NCI-H2196 treated with DMSO at 0.1 percent for 48 hours (cell line): ENCODE measurements around the gene MRS2.
A peak's percentile ranks its signal among the peaks of the same experiment; 100 is the strongest.

Experiments used
- DNase-seq: peaks from one replicate; lab custom pipeline; 2025; ENCODE audit not compliant: unreplicated experiment; lab: John Stamatoyannopoulos, UW

MRS2 gene

DNA sequence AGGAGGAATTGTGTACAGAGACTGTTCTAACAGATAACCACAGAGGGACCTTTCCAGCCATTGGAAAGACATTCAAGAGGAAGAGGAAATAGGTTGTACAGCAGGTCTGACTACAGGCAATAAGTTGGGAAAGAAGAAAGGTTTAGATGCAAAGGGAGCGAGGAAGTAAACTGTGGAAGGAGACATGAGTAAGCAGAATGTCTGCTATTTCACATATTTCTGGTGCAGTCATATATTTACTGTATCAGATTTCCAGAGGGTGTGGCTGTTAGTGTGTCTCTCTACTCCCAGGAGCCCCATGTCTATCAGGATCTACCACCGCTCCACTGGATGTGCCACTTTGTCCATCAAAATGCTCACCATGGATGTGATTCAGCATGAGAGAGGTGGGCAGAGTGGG, 25.9 kb downstream of the MRS2 start:
- no peak for DNase-seq

DNA sequence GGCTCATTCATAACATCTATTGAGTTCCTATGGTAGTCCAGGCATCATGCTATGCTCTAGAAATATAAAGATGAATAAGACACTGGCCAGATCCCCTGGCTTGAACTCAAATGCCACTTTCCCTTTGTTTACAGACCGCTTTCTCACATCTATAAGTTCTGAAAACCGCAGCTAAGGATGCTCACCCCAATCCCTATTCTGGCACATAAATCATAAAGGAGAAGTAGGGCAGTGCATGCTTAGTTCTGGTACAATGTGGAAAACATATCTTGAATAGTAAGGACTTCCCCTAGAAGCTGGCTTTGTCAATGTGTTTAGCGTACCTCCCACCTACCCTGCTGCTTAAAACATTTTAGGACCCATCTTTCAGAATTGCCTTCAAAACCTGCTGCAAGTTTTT, 26.4 kb downstream of the MRS2 start:
- no peak for DNase-seq

DNA sequence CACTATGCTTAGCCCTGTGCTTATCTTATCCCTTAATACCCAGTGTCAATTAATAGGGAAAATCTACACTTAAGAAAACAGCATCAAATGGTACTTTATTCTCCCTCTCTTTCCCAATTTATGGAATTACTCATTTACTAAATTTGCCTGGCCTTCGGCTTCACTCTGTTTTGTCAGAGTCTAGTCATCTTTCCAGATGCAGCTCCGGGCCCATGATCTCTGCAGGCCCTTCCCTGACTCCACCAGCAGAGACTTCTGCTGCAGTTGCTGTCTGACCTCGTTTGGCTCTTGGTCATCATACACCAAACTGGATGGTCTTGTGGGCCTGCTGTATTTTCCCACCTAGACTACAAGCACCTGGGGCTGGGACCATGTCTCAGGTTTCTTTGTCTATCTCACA, 27.4 kb downstream of the MRS2 start:
- DNase-seq: no peak

DNA sequence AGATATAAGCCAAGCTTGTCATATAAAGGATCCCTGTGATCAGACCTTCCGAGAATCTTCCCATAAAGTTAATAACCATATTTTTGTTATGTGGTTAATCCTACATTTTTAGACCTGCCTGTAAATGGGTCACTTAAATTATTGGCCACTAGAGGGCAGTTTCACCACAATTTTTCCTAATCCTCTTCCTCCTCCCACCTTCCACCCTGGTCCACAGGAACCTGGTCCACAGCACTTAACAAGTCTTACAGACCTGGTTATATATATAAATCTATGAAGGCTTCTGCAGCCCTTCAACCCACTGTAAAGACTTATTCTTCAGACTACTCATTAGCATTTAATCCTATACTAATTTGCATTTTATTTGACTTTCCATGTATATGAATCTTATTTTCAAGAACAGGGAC, 28.3 kb downstream of the MRS2 start:
- DNase-seq: peak; percentile 41

DNA sequence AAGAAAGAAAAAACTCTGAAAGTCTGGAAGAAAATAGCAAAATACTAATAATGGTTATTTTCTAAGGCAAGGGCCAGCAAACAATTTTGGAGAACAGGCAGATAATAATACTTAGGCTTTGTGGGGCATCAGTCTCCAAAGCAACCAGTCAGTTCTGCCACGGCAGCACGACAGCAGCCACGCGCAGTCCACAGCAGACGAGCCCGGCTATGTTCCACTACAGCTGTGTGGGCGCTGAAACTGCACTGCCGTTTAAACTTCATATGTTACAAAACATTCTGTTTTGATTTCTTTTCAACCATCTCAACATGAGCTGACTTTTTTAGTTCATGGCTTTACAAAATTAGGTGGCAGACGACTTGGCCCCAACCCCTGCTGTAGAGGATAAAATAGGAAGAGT, 29.9 kb downstream of the MRS2 start:
- DNase-seq: no peak

DNA sequence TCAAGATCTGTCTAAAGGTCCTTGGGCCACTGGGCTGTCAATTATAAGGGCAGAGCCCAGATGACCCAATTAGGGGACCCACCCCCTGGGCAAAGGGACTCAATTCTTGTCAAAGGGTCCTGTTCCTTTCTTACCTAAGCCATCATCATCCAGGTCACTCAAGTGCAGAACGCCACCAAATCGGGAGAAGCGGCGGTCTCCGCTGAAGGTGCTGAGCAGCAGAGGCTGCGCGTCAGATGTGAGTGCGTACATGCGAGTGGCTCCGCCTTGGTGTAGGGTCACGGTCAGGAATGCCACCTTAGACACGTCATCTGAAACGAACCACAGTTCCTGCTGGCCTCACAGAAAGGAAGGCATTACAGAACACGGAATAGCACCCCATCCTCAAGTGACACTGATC, 34.2 kb downstream of the MRS2 start:
- DNase-seq: no peak

DNA sequence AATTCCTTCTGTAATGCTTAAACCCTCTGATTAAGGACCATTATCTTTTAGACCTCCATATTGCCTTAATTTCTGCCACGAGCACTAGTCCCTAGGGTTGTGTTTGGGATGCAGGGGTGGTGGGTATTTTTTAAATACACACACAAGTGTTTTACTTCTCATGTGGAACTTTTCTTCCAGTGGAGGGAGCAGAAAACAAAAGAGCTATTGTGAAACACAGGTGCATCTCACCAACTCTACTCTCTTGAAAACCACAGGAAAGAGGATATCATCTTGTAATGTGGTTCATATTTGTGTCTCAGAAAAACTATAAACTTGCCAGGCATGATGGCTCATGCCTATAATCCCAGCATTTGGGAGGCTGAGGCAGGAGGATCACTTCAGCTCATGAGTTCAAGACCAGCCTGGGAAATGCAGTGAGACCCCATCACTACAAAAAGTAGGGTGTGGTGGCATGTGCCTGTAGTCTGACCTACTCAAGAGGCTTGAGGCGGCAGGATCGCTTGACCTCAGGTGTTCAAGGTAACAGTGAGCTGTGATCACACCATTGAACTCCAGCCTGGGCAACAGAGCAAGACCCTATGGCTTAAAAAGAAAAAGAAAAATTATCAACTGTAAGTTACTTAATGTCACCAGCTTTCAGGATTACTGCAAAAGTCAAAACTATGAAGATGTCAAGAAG, 37.3 kb downstream of the MRS2 start:
- DNase-seq: no peak

DNA sequence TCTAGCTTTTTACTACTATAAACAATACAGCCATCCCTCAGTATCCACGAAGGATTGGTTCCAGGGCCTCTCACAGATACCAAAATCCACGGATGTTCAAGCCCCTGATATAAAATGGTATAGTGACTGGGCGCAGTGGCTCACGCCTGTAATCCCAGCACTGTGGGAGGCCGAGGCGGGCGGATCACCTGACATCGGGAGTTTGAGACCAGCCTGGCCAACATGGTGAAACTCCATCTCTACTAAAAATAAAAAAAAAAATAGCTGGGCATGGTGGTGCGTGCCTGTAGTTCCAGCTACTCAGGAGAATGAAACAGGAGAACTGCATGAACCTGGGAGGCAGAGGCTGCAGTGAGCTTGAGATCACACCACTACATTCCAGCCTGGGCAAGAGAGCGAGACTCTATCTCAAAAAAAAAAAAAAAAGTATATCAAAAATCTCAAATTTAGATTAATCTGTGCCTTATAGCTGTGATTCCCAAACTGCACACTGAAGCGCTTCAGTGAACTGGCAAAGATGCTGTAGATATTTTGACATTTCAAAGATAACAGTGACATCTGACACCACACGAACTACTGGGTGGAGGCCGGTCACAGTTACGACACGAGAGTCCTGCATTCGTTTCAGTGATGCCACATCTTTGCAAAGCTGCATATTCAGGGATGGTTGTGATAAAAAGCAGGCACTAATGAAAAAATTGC, 38.3 kb downstream of the MRS2 start:
- DNase-seq: no peak

DNA sequence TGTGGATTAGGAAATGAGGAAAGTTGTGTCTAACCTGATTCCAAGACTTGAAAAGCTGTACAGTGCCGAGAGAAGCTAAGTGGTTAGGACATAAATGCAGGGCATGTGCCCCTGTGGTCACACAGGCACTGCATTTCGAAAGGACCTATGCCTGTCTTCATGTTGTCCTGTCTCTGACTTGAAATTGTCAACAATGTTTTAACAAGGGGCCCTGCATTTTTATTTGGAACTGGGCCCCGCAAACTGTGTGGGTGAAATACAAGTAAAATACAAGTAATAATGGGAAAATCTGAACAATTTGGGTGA, 38.8 kb downstream of the MRS2 start:
- no peak for DNase-seq

DNA sequence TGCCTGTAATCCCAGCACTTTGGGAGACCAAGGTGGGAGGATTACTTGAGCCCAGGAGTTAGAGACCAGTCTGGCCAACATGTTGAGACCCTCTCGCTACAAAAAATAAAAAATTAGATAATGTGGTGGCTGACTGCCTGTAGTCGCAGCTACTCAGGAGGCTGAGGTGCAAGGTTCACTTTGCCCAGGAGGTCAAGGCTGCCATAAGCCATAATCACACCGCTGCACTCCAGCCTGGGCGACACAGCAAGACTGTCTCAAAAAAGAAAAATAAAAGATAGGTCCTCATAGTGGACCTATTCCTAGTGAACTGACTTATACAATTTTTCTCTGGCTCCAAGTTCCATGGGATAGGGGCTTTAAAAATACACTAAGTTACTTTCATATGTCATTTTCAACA, 41.9 kb downstream of the MRS2 start:
- no peak for DNase-seq

DNA sequence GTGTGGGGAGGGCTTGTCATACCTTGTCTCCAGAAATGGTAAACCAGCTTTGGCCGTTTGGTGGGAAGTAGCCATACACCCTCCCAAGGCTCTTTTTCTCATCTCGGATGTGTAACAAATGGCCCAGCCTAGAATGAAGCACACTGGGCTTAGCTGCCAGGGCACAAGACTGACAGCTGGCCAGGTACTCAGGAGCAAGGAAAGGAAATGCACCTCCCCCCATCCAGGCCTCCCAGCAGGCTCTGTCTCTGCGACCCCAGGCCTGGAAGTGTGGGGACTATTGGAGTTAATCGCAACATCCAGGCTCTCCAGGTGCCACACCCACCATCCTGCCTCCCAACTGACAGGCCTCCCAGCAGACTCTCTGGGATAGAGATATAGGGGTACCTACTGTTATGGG, 43.0 kb downstream of the MRS2 start:
- DNase-seq: no peak

DNA sequence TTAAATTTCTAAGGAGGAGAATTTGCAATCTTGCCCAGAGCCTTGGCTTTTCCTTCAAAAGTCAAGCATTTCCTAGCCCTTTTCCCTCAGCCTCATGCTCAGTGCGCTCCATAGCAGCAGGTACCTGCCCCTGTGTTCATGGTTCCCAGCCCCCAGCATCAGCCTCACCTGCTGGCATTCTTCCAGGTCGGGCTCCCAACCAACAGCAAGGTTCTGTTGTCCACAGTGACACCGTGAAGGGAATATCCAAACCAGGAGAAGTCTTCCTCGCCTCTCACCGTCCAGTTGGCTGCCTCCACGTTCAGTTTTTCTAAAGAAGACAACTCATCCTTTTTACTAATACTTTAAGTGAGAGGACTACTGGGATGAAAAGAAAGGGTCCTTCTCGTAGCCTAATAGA, 43.9 kb downstream of the MRS2 start:
- no peak for DNase-seq

DNA sequence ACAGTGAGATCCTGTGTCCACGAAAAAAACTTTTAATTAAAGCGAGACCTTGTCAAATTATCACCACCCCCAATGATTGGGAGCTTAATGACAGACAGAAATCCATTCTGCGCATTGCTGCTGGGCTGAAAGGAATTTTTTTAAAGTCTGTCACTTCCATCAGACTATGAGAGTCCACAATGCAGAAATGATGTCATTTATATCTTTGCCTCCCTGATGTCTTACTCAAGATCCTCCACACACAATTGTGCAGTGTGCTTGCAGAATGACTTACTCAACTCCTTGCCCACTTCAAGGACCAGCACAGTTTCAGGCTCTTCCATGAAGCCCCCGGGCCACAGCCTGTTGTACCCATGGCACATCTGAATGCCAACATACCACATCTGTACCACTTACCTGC, 45.7 kb downstream of the MRS2 start:
- no peak for DNase-seq

DNA sequence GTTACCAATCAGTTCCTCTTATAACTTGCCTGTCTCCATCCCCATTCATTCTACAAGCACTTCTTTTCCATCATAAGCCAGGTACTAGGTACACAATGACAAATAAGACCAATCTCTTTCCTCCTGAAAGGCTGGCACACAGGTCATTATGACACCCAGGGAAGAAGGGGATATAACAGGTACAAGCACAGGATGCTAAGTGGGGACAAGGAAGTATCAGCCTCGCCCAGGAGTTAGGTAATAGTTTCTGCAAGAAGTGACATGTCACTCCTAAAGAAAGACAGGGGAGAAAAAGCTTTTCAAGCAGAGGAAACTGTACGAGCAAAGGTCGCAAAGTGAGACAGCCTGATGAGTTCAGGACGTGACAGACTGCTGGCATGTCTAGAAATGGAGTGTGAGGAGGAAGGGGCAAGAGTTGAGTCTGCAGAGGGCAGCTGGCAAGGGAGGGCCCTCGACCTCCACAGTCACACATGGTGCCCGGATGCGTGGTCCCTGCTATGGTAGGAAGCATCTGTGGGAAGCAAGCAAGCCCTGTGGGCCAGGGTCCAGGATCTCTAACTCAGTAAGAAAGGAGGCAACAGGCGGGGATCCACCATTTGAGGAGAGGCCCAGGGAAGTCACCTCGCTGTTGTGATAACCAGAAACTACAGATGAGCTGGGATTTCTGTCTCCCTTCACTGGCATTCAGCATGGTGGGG, 46.2 kb downstream of the MRS2 start:
- DNase-seq: no peak

DNA sequence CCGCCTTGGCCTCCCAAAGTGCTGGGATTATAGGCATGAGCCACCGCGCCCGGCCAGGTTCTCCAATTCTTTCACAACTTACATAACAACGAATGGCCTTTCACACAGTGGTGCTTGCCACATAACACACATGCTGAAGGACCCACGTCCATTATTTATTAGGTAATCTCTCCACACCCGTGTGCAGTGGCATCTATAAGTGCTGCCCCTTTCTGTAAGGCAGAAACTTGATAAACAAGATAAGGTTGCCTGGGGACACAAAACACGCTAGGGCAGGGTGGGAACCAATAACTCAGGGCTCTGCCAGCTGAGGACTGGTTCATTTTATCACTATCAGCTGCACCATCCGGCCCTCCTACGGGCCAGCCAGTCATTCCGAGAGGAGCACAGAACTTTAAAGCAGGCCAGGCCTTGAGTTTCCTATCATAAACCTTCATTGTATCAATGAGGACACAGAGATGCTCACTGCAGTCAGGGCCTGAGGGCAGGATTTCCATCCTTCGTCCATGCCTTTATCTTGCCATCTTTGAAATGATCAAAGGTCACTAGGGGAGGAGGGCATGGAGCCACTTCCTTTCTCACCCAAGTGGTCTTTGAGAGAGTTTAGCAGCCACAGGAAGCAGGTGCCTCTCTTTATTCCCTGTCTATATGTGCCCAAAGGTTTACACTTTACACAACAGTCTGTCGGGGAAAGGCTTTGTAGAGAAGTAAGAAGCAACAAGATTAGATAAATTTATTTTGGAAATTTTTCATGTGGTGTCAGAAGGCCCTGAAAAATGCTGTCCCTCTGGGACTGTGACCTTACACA, 49.0 kb downstream of the MRS2 start:
- no peak for DNase-seq

DNA sequence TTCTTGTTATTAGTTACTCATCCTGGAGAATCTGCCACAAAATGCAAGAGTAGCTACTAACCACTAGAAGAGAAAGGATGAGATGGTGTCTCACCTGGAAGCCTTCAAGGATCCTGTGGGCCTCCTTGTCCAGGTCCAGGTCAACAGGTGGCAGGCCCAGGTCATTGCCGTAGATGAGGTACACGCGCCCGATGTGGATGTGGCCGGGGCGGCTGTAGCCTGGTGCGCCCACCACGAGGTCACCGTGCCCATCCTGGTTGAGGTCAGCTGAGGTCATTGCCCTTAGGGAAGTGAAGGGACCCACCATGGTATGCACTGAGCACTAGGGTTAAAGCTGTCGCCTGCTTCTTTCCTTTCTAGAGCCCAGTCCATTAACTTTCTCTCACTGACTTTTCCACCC, 51.2 kb downstream of the MRS2 start:
- no peak for DNase-seq

DNA sequence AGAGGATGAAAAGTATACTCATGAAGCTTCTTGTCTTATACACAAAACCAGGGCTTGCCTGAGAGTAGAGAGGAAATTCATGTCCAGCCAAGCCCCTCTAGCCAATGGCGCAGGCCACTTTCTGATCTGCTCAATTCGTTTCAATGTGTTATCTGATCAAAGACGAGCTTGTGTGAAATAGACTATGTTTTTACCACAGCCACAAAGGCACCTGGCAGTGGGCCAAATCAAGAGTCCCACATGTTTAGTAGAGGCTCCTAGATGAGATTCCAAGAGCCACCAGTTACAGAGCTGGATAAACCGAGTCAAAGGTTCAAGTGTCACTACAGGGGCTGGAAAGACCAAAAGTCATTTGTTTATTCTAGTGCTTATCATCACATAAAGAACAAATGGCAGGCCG, 51.7 kb downstream of the MRS2 start:
- DNase-seq: no peak

DNA sequence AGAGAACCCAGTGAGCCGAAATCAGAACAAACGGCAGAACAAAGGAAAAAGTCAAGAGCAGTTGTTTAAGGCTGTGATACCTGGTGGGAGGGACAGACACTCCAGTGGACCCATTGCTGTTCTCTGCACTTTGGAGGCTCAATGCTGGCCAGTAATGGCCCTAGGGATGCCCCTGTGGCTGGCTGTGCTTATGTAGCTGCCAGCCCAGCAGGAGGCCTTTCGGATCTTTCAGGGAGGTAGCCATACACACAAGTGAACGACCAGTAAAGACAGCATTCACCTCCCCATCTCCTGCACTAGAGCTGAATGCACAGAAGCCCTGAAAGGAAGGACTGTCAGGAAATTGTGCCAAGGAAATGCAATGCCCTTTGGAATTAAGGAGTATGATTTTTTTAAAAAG, 52.3 kb downstream of the MRS2 start:
- DNase-seq: no peak

DNA sequence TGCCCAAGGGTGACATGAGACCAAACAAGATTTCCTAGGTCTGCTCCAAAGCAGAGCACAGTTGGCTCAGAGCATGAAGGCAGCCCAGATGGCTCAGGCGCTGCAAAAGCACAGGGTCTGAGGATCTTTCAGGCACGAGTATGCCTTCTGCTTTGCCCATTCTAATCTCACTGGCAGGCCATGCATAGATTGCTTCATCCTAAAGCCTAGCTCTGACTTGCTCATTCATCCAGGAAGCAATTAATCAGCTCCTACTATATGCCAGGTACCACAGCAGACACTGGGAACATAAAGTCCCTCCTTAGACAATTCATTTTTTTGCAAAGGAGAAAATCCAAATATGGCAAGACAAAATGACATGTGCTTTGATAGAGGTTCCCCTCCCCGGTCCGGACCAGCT, 55.4 kb downstream of the MRS2 start:
- DNase-seq: no peak

DNA sequence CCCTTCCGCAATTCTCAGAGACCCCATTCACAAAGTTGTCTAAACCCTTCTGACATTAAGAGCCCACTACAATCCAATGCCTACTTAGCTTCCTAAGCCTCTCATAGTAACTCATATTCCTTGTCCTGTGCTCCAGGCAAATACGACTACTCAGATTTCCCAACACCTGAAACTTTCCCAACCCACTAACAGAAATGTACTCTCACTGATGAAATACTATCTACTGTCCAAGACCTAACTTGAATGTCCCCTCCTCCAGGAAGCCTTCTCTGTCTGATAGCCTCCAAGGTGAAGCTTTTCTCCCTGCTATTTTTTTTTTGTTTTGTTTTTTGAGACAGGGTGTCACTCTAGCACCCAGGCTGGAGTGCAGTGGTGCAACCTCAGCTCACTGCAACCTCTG, 56.2 kb downstream of the MRS2 start:
- no peak for DNase-seq

DNA sequence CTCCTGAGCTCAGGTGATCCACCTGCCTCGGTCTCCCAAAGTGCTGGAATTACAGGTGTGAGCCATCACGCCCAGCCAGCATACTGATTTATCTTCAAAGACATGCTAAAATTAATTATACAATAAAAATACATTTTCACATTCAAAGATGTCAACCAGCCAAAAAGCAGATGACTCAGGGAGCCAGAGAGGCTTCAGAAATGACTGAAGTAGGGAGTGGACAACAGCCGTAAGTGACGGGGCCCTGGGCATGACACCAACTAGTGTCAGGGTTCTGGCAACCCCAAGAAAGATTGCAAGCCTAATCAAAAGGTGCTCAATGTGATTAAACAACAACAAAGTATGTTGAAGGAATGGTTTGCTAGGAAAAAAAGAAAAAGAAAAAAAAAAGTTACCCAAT, 58.2 kb downstream of the MRS2 start:
- no peak for DNase-seq
